WERI-Rb-1 (cell line): Measurements from ENCODE around the gene MAT1A.
"Not testable (repeated sequence)": the region's sequence is repeated elsewhere in the genome, so short reads cannot be mapped to it uniquely, and the experiment has no call there.

Experiments
- DNase-seq: peaks from one replicate; pipeline ENCODE4 v3.0.0-alpha.2; 2020
- H3K27ac ChIP-seq: fragments of 250-450 bp; sonication (Bioruptor Pico); 2 replicates; pipeline ENCODE4 v1.5.1; 2020; ENCODE audit warnings: mild to moderate bottlenecking, moderate library complexity
- H3K27me3 ChIP-seq: fragments of 250-450 bp; sonication (Bioruptor Pico); 2 replicates; pipeline ENCODE4 v1.5.1; 2021; ENCODE audit warnings: mild to moderate bottlenecking, low read depth, moderate library complexity; ENCODE audit not compliant: insufficient read depth, severe bottlenecking
- H3K36me3 ChIP-seq: fragments of 250-450 bp; sonication (Bioruptor Pico); 2 replicates; pipeline ENCODE4 v1.5.1; 2020; ENCODE audit warnings: mild to moderate bottlenecking, moderate library complexity
- H3K4me3 ChIP-seq: 2 replicates; pipeline ENCODE4 v1.5.1; 2011; ENCODE audit warnings: low read depth, mild to moderate bottlenecking, control low read depth, low read length
- H3K9me3 ChIP-seq: fragments of 250-450 bp; sonication (Bioruptor Pico); 2 replicates; pipeline ENCODE4 v1.5.1; 2021; ENCODE audit warnings: mild to moderate bottlenecking, moderate library complexity; ENCODE audit not compliant: severe bottlenecking
- CTCF ChIP-seq: IDR thresholded peaks from 2 replicates; pipeline ENCODE4 v1.5.1; 2011; ENCODE audit warnings: low read depth, mild to moderate bottlenecking, control low read depth, inconsistent platforms, low read length

The MAT1A gene

DNA sequence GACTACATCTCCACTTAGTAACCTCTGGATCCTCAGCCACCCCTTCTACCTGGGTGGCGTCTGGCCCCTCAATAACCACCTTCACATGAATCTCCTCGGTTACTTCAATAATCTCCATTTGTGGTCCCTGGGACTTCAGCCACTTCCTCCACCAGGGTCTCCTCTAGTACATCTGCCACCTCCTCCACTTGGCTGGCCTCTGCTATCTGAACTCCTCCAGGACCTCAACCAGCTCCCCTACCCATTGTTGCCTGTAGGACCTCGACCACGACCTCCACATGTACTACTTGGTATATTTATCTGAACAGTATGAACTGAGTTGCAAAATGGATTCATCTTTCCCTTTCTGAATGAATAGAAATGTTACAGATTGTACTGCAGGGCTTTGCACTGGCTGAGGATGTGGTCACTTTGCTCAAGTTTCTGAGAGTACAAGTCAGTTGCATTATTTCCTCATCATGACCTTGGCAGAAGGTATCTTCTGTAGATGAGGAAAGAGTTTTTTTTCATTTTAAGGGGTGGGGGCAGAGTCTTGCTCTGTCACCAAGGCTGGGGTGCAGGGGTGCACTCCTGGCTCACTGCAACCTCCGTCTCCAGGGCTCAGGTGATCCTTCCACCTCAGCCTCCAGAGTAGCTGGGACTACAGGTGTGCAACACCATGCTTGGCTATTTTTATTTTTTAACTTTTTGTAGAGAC is 36.0 kb downstream of the MAT1A start:
- Histone ChIP-seq H3K27ac (no peak overlapping the region), H3K36me3 (no peaks in the 10 kb centered on the region), H3K27me3 (no peaks in the 10 kb centered on the region), H3K4me3 (no peak overlapping the region), H3K9me3 (no peaks in the 10 kb centered on the region)
- DNase-seq, result no peak
- TF ChIP-seq CTCF, result no peak

DNA sequence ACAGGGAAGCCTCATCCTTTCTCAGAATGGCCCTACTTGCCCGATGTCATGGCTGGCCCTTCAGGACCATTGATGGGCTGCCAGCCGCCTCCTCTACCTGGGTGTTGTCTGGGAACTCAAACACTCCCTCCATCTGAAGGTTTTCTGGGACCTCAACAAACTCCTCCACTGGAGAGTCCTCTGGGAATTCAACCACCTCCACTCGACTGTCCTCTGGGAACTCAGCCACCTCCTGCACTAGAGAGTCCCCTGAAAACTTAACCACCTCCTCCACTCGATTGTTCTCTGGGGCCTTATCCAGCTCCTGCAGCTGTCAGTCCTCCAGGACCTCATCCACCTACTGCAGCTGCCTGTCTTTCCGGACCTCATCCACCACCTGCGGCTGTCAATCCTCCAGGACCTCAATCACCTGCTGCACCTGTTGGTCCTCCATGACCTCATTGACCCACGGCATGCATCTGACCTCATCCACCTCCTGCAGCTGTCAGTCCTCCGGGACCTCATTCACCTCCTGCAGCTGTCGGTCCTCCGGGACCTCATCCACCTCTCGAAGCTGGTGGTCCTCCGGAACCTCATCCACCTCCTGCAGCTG is 37.1 kb downstream of the MAT1A start:
- no peaks in the 10 kb centered on the region for H3K36me3 ChIP-seq
- no peak for TF ChIP-seq CTCF
- no peak overlapping the region for H3K4me3 ChIP-seq
- H3K27me3 ChIP-seq, result no peaks in the 10 kb centered on the region
- DNase-seq, result no peak
- no peak overlapping the region for H3K27ac ChIP-seq
- H3K9me3 ChIP-seq, result no peaks in the 10 kb centered on the region

GRCh38 chr10:80251703-80252280 is 37.7 kb downstream of the MAT1A start:
- DNase-seq, H3K27ac ChIP-seq, H3K36me3 ChIP-seq, H3K9me3 ChIP-seq, H3K27me3 ChIP-seq, H3K4me3 ChIP-seq: not testable (repeated sequence)

DNA sequence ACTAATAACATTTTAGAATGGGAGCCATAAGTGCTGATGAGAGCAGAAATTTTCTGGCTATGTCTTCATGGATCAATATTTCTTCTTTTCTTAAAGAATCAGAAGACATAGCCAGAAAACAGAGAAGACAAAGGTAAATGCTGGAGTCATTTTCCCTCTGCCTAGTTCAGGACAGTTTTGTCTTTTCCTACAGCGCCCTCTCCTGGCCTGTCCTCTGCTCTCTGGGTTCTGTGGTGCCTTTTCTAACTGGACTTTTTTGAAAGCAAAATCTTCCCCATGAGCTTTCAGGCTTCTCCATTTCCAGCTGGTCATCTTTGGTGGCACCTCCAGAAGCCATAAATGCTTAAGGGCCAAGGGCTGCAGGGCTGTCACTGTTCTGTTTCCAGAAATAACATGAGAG is 39.1 kb downstream of the MAT1A start:
- H3K27me3 ChIP-seq, H3K36me3 ChIP-seq, H3K4me3 ChIP-seq, H3K27ac ChIP-seq, H3K9me3 ChIP-seq, DNase-seq: not testable (repeated sequence)

GRCh38 chr10:80249906-80250305 is 39.6 kb downstream of the MAT1A start:
- H3K4me3 ChIP-seq, H3K9me3 ChIP-seq, H3K27ac ChIP-seq, H3K36me3 ChIP-seq, H3K27me3 ChIP-seq, DNase-seq: not testable (repeated sequence)

GRCh38 chr10:80247611-80248010 is 41.8 kb downstream of the MAT1A start:
- not testable (repeated sequence) for H3K27ac ChIP-seq, H3K4me3 ChIP-seq, DNase-seq, H3K27me3 ChIP-seq, H3K36me3 ChIP-seq, H3K9me3 ChIP-seq

- H3K9me3 ChIP-seq, H3K27me3 ChIP-seq, H3K36me3 ChIP-seq, H3K4me3 ChIP-seq, H3K27ac ChIP-seq, DNase-seq: not testable (repeated sequence)
These were observed 45.1 kb downstream of the MAT1A start for GRCh38 chr10:80244371-80244770.

GRCh38 chr10:80242341-80242740 is 47.1 kb downstream of the MAT1A start:
- not testable (repeated sequence) for DNase-seq, H3K4me3 ChIP-seq, H3K36me3 ChIP-seq, H3K27ac ChIP-seq, H3K9me3 ChIP-seq, H3K27me3 ChIP-seq

DNA sequence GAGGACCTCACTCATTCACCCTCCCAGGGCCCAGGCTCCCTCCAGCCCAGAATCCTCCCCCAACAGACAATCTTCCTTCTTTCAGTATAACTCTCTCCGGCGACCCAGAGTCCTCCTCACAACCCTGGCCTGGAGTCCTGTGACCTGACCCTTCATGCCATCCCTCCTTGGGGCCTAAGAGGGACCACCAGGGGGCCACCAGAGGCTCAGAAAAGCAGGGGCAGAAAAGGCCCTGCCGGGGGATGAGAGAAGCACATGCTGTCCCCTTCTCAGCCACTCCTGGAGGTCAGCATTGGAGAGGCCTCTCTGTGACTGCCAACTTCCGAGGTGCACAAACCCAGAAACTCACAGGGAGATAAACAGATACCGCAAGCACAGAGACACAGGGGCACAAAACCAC is 53.0 kb downstream of the MAT1A start:
- H3K36me3 ChIP-seq, H3K4me3 ChIP-seq, H3K27me3 ChIP-seq, DNase-seq, H3K9me3 ChIP-seq, H3K27ac ChIP-seq: not testable (repeated sequence)

DNA sequence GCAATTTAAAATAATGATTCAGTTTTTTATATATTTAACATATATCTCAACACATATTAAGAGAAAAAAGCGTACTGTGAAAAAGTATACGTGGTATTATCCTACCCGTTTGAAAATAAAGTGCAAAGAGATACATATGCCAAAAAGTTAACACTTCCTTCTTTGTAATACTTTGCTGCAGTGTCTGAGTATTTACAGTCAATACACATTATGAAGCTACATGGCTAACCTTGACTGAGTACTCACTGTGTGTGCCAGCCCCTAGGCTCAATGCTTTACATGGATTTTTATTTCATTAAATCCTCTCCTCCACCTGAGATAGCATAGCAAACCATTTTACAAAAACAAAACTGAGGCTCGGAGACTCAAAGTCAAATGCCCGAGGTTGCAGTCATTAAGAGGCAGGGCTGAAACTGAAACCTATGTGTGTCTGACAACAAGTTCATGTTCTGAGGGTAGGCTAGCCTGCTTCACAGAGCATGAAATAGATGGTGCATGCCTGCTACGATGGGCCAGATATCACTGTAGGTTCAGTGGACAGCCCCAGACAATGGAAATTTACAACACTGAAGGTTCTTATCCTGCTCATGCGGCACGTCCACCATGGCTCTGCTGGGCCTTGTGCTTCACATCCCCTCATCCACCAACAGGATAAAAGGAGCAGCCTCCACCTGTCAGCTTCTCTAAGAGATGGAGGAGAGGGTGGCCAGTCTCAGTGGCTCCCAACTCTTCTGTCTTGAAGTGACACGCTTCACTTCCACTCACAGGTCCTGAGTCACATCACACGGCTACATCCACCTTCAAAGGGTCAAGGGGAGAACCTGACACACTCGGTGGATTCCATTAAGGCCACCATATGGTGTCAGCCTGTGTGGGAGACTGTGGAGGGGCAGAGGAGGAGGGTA is 54.9 kb downstream of the MAT1A start:
- not testable (repeated sequence) for H3K4me3 ChIP-seq
- peak overlapping the region; percentile 83 for H3K27ac ChIP-seq

GRCh38 chr10:80233871-80234270 is 55.6 kb downstream of the MAT1A start:
- H3K27ac ChIP-seq, H3K9me3 ChIP-seq, DNase-seq, H3K27me3 ChIP-seq, H3K4me3 ChIP-seq, H3K36me3 ChIP-seq: not testable (repeated sequence)

More for the DNA sequence above, 54.9 kb downstream of the MAT1A start:
- H3K36me3 ChIP-seq, H3K9me3 ChIP-seq, H3K27me3 ChIP-seq: not testable (repeated sequence)
- peak; percentile 75 for DNase-seq

GRCh38 chr10:80226723-80227122 is 62.7 kb downstream of the MAT1A start:
- H3K9me3 ChIP-seq, result not testable (repeated sequence)

More at GRCh38 chr10:80226723-80227122, 62.7 kb downstream of the MAT1A start:
- H3K36me3 ChIP-seq, H3K4me3 ChIP-seq, DNase-seq, H3K27ac ChIP-seq, H3K27me3 ChIP-seq: not testable (repeated sequence)
